GM12878 (cell line): ENCODE data around the gene SNAP47. TPM values are rescaled to one million over a fixed set of nuclear protein-coding genes. Genes with fewer than 3 reads are reported as not detected.

Experiments
- CBX3 ChIP-seq: fragments of 200-600 bp; sonication (generic); IDR thresholded peaks from 2 replicates; pipeline ENCODE4 v1.6.1; 2016; ENCODE audit warnings: low read depth, borderline replicate concordance
- CREM ChIP-seq: IDR thresholded peaks from 2 replicates; pipeline ENCODE4 v1.6.1; 2014; ENCODE audit warnings: antibody characterized with exemption, low read depth
- ETV6 ChIP-seq, 2 experiments: fragments of 450-650 bp in 1 of 2; IDR thresholded peaks in 1 of 2; conservative IDR thresholded peaks in 1 of 2; 2 replicates each; pipeline ENCODE4 v1.6.1; 2014; ENCODE audit warnings: antibody characterized with exemption in 1 of 2, borderline replicate concordance in 1 of 2, low read depth in 1 of 2, mild to moderate bottlenecking in 1 of 2, moderate library complexity in 1 of 2
- MYC ChIP-seq: IDR thresholded peaks from 2 replicates; pipeline ENCODE4 v1.6.1; 2011; ENCODE audit warnings: mild to moderate bottlenecking, low read length, moderate library complexity, inconsistent platforms; ENCODE audit not compliant: insufficient read depth, insufficient replicate concordance, insufficient read length, severe bottlenecking
- SIN3A ChIP-seq: IDR thresholded peaks from 2 replicates; pipeline ENCODE4 v1.6.1; 2012; ENCODE audit warnings: low read depth, low read length, improper control_type of control experiment
- STAT3 ChIP-seq: IDR thresholded peaks from 2 replicates; pipeline ENCODE4 v1.6.1; 2011; ENCODE audit warnings: low read depth, low read length, improper control_type of control experiment
- TCF3 ChIP-seq: IDR thresholded peaks from 2 replicates; pipeline ENCODE4 v1.6.1; 2012; ENCODE audit warnings: low read depth, mild to moderate bottlenecking, low read length, borderline replicate concordance; ENCODE audit not compliant: insufficient read depth
- polyA plus RNA-seq, 11 experiments: library from polyadenylated mRNA; depleted of rRNA in 4 of 11; unstranded in 6 of 11; stranded (reverse) in 5 of 11; fragments of >200 nt; fragmentation: Nextera tagmentation in 4 of 11; fragmentation: Illumina TruSeq in 1 of 11; extraction: Ambion mirVana in 4 of 11; extraction: Trizol in 1 of 11; gene quantifications; 1 replicate in 1 of 11; 2 replicates in 10 of 11; pipeline versions ENCODE4 v1.2.1 to v1.2.3, GENCODE V29; 2011 to 2016; ENCODE audit warnings: inconsistent platforms in 2 of 11, missing spikeins in 2 of 11, low read depth in 1 of 11
- total RNA-seq, 4 experiments: library from RNA; depleted of rRNA in 3 of 4; stranded (reverse); fragments of >200 nt in 3 of 4; fragmentation: Illumina TruSeq in 1 of 4; extraction: Trizol in 1 of 4; gene quantifications; 2 replicates each; pipeline versions ENCODE4 v1.2.1 to v1.2.3, GENCODE V29; 2013 to 2021
- TF ChIP-seq, protein P1 (sequence below): fragments of 450-650 bp; IDR thresholded peaks from 2 replicates; pipeline ENCODE4 v1.6.1; 2017; ENCODE audit warnings: mild to moderate bottlenecking, moderate library complexity
- TF ChIP-seq, protein P2 (sequence below): fragments of 450-650 bp; IDR thresholded peaks from 2 replicates; pipeline ENCODE4 v1.6.1; 2018; ENCODE audit warnings: borderline replicate concordance, mild to moderate bottlenecking; ENCODE audit not compliant: partially characterized antibody
- TF ChIP-seq, protein P3 (sequence below): IDR thresholded peaks from 2 replicates; pipeline ENCODE4 v1.6.1; 2012; ENCODE audit warnings: improper control_type of control experiment, low read depth, low read length; ENCODE audit not compliant: insufficient replicate concordance

SNAP47 gene
- total and polyA plus RNA-seq, 10 of the 15 experiments (the other 5 are each of a cell fraction or from before 2014, with no cell fraction given): 1.3 to 39.6 (median 25.2) TPM

DNA sequence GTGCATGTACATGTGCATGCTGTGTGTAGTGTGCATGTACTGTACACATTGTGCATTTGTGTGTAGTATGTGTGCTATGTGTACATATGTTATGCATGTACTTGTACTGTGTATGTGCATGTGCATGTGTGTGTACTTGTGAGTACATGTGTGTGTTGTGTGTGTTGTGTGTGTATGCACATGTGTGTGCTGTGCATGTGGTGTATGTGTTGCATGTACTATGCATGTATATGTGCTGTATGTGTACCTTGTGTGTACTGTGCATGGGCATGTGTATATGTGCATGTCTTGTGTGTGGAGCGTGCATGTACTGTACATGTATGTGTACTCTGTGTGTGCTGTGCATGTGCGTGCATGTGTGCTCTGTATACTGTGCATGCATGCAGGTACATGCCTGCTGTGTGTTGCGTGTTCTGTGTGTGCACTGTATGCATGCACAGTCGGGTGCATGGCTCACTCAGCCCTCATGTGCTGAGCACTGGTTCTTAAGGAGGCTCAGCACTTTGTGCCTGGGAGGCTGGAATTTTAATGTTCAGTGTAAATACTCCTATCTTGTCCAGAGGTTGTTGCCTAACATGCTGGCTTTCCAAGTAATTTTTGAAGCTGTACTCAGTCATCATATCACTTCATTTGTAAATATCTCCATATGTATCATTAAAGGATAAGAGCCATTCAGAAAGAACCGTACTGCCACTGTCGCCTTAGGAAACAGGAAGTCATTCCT lies 32.3 kb downstream of the SNAP47 start (continued):
- TF ChIP-seq SIN3A: no peak
- no peak for TF ChIP-seq STAT3
- TF ChIP-seq TCF3: no peak
- TF ChIP-seq, protein P1, sequence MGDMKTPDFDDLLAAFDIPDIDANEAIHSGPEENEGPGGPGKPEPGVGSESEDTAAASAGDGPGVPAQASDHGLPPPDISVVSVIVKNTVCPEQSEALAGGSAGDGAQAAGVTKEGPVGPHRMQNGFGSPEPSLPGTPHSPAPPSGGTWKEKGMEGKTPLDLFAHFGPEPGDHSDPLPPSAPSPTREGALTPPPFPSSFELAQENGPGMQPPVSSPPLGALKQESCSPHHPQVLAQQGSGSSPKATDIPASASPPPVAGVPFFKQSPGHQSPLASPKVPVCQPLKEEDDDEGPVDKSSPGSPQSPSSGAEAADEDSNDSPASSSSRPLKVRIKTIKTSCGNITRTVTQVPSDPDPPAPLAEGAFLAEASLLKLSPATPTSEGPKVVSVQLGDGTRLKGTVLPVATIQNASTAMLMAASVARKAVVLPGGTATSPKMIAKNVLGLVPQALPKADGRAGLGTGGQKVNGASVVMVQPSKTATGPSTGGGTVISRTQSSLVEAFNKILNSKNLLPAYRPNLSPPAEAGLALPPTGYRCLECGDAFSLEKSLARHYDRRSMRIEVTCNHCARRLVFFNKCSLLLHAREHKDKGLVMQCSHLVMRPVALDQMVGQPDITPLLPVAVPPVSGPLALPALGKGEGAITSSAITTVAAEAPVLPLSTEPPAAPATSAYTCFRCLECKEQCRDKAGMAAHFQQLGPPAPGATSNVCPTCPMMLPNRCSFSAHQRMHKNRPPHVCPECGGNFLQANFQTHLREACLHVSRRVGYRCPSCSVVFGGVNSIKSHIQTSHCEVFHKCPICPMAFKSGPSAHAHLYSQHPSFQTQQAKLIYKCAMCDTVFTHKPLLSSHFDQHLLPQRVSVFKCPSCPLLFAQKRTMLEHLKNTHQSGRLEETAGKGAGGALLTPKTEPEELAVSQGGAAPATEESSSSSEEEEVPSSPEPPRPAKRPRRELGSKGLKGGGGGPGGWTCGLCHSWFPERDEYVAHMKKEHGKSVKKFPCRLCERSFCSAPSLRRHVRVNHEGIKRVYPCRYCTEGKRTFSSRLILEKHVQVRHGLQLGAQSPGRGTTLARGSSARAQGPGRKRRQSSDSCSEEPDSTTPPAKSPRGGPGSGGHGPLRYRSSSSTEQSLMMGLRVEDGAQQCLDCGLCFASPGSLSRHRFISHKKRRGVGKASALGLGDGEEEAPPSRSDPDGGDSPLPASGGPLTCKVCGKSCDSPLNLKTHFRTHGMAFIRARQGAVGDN: no peak
- TF ChIP-seq CBX3: no peak
- no peak for TF ChIP-seq CREM
- TF ChIP-seq, protein P2, sequence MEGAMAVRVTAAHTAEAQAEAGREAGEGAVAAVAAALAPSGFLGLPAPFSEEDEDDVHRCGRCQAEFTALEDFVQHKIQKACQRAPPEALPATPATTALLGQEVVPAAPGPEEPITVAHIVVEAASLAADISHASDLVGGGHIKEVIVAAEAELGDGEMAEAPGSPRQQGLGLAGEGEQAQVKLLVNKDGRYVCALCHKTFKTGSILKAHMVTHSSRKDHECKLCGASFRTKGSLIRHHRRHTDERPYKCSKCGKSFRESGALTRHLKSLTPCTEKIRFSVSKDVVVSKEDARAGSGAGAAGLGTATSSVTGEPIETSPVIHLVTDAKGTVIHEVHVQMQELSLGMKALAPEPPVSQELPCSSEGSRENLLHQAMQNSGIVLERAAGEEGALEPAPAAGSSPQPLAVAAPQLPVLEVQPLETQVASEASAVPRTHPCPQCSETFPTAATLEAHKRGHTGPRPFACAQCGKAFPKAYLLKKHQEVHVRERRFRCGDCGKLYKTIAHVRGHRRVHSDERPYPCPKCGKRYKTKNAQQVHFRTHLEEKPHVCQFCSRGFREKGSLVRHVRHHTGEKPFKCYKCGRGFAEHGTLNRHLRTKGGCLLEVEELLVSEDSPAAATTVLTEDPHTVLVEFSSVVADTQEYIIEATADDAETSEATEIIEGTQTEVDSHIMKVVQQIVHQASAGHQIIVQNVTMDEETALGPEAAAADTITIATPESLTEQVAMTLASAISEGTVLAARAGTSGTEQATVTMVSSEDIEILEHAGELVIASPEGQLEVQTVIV: no peak
- TF ChIP-seq ETV6 (conservative IDR thresholded peaks at IDR 0.05 in 1 of 2, IDR thresholded peaks at IDR 0.05 in 1 of 2; ENCODE audit: borderline replicate concordance in 1 of 2, low read depth in 1 of 2): no peak
- no peak for TF ChIP-seq MYC
- TF ChIP-seq, protein P3, sequence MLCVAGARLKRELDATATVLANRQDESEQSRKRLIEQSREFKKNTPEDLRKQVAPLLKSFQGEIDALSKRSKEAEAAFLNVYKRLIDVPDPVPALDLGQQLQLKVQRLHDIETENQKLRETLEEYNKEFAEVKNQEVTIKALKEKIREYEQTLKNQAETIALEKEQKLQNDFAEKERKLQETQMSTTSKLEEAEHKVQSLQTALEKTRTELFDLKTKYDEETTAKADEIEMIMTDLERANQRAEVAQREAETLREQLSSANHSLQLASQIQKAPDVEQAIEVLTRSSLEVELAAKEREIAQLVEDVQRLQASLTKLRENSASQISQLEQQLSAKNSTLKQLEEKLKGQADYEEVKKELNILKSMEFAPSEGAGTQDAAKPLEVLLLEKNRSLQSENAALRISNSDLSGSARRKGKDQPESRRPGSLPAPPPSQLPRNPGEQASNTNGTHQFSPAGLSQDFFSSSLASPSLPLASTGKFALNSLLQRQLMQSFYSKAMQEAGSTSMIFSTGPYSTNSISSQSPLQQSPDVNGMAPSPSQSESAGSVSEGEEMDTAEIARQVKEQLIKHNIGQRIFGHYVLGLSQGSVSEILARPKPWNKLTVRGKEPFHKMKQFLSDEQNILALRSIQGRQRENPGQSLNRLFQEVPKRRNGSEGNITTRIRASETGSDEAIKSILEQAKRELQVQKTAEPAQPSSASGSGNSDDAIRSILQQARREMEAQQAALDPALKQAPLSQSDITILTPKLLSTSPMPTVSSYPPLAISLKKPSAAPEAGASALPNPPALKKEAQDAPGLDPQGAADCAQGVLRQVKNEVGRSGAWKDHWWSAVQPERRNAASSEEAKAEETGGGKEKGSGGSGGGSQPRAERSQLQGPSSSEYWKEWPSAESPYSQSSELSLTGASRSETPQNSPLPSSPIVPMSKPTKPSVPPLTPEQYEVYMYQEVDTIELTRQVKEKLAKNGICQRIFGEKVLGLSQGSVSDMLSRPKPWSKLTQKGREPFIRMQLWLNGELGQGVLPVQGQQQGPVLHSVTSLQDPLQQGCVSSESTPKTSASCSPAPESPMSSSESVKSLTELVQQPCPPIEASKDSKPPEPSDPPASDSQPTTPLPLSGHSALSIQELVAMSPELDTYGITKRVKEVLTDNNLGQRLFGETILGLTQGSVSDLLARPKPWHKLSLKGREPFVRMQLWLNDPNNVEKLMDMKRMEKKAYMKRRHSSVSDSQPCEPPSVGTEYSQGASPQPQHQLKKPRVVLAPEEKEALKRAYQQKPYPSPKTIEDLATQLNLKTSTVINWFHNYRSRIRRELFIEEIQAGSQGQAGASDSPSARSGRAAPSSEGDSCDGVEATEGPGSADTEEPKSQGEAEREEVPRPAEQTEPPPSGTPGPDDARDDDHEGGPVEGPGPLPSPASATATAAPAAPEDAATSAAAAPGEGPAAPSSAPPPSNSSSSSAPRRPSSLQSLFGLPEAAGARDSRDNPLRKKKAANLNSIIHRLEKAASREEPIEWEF: no peak
